ENCODE results near the gene DAD1.

Gene DAD1

GRCh38 chr14:22530127-22530526 lies 58.9 kb downstream of the DAD1 start:
- H3K4me3 ChIP-seq (ENCODE audit: low read depth, low read length) = no peak overlapping the region
- H3K27ac ChIP-seq (ENCODE audit: extremely low read depth, low read depth, low read length) = no peak overlapping the region
- ChIA-PET CTCF (no interaction called here), POLR2A (no interaction called here)
- no peaks in the 10 kb centered on the region for H3K9me3 ChIP-seq (ENCODE audit: control insufficient read depth, insufficient read depth, low read depth, low read length)
- TF ChIP-seq EGR2 (tag by site-specific recombination; IDR thresholded peaks at IDR 0.05; ENCODE audit: low read depth) = no peak
- no peak for TF ChIP-seq ZBTB11 (tag by site-specific recombination; conservative IDR thresholded peaks at IDR 0.05; ENCODE audit: low read depth)
- no peak for TF ChIP-seq ZSCAN23 (tag by site-specific recombination; IDR thresholded peaks at IDR 0.05)
- TF ChIP-seq FEZF1 (tag by site-specific recombination; IDR thresholded peaks at IDR 0.05) = no peak
- TF ChIP-seq ZNF433 (tag by site-specific recombination; IDR thresholded peaks at IDR 0.05; ENCODE audit: low read depth) = no peak
- TF ChIP-seq RBAK (tag by site-specific recombination; IDR thresholded peaks at IDR 0.05) = no peak
- TF ChIP-seq ZNF837 (tag by site-specific recombination; IDR thresholded peaks at IDR 0.05) = no peak
- TF ChIP-seq AEBP2 (tag by site-specific recombination; IDR thresholded peaks at IDR 0.05; ENCODE audit: borderline replicate concordance) = no peak
- TF ChIP-seq ZNF785 (tag by site-specific recombination; IDR thresholded peaks at IDR 0.05) = no peak
- no peak for TF ChIP-seq ZNF529 (tag by site-specific recombination; IDR thresholded peaks at IDR 0.05; ENCODE audit: insufficient replicate concordance)
- TF ChIP-seq ZNF558 (tag by site-specific recombination; IDR thresholded peaks at IDR 0.05) = no peak
- TF ChIP-seq ZNF398 (tag by site-specific recombination; IDR thresholded peaks at IDR 0.05) = no peak
- no peak for TF ChIP-seq ZNF266 (tag by site-specific recombination; IDR thresholded peaks at IDR 0.05; ENCODE audit: low read depth)
- TF ChIP-seq ZNF596 (tag by site-specific recombination; IDR thresholded peaks at IDR 0.05) = no peak
- H3K4me1 ChIP-seq (ENCODE audit: control insufficient read depth, insufficient read depth, low read length) = no peaks in the 10 kb centered on the region
- H3K36me3 ChIP-seq (ENCODE audit: control insufficient read depth in 2 of 2, insufficient read depth in 1 of 2, low read length in 2 of 2) = no peaks in the 10 kb centered on the region

- H3K36me3 ChIP-seq (ENCODE audit: control insufficient read depth in 2 of 2, insufficient read depth in 1 of 2, low read length in 2 of 2) = no peaks in the 10 kb centered on the region
- no peak overlapping the region for H3K27ac ChIP-seq (ENCODE audit: extremely low read depth, low read depth, low read length)
- no peak for TF ChIP-seq KLF9 (tag by site-specific recombination; IDR thresholded peaks at IDR 0.05; ENCODE audit: low read depth)
- TF ChIP-seq ZNF350 (tag by site-specific recombination; IDR thresholded peaks at IDR 0.05) = no peak
- TF ChIP-seq ZNF221 (tag by site-specific recombination; IDR thresholded peaks at IDR 0.05; ENCODE audit: borderline replicate concordance) = no peak
- TF ChIP-seq ZNF423 (tag by site-specific recombination; IDR thresholded peaks at IDR 0.05) = no peak
- no peak for TF ChIP-seq ZNF416 (tag by site-specific recombination; IDR thresholded peaks at IDR 0.05)
- TF ChIP-seq ZNF2 (tag by site-specific recombination; IDR thresholded peaks at IDR 0.05) = no peak
- TF ChIP-seq WT1 (tag by site-specific recombination; IDR thresholded peaks at IDR 0.05) = no peak
- TF ChIP-seq ZNF654 (tag by site-specific recombination; IDR thresholded peaks at IDR 0.05; ENCODE audit: low read depth) = no peak
- TF ChIP-seq ZFP3 (tag by site-specific recombination; IDR thresholded peaks at IDR 0.05; ENCODE audit: low read depth) = no peak
- no peak for TF ChIP-seq ZNF48 (tag by site-specific recombination; IDR thresholded peaks at IDR 0.05)
- H3K9me3 ChIP-seq (ENCODE audit: control insufficient read depth, insufficient read depth, low read depth, low read length) = no peaks in the 10 kb centered on the region
- no peak overlapping the region for H3K4me3 ChIP-seq (ENCODE audit: low read depth, low read length)
- ChIA-PET CTCF (no interaction called here), POLR2A (no interaction called here)
- no peaks in the 10 kb centered on the region for H3K4me1 ChIP-seq (ENCODE audit: control insufficient read depth, insufficient read depth, low read length)
Observed at GRCh38 chr14:22526744-22527143, 62.3 kb downstream of the DAD1 start.
